Sigmoid colon (tissue), 7 donors: ENCODE data around the gene TEC. TPM values are rescaled to one million over a fixed set of nuclear protein-coding genes. Genes with fewer than 3 reads are reported as not detected.

Source experiments
- DNase-seq: peaks from one replicate; pipeline ENCODE4 v3.0.0-alpha.2; 2019
- H3K27ac ChIP-seq, 4 donors: fragments of 200-600 bp; sonication (generic); one replicate each; pipeline ENCODE4 v1.5.1; 2016 to 2019; ENCODE audit warnings: mild to moderate bottlenecking in 1 of 4
- H3K27me3 ChIP-seq, 3 donors: fragments of 200-600 bp; sonication (generic); one replicate each; pipeline ENCODE4 v1.5.1; 2019; ENCODE audit warnings: mild to moderate bottlenecking in 1 of 3
- H3K36me3 ChIP-seq, 4 donors: fragments of 200-600 bp; sonication (generic); one replicate each; pipeline ENCODE4 v1.5.1; 2016 to 2019
- H3K4me1 ChIP-seq, 4 donors: fragments of 200-600 bp; sonication (generic); one replicate each; pipeline ENCODE4 v1.5.1; 2017 to 2019
- H3K4me3 ChIP-seq, 4 donors: fragments of 200-600 bp; sonication (generic); one replicate each; pipeline ENCODE4 v1.5.1; 2017 to 2019; ENCODE audit warnings: mild to moderate bottlenecking in 2 of 4, moderate library complexity in 1 of 4
- H3K9me3 ChIP-seq, 4 donors: fragments of 200-600 bp in 3 of 4; sonication (generic) in 3 of 4; one replicate each; pipeline versions ENCODE4 v1.5.1 to v1.6.1; 2013 to 2019
- CTCF ChIP-seq, 4 experiments: fragments of 450-650 bp in 3 of 4; fragments of 200-600 bp in 1 of 4; IDR thresholded peaks; one replicate each; pipeline ENCODE4 v1.5.1; 2016 to 2019; ENCODE audit warnings: antibody characterized with exemption in 4 of 4, mild to moderate bottlenecking in 3 of 4, moderate library complexity in 2 of 4
- EP300 ChIP-seq, 4 donors: sonication (generic); formaldehyde crosslinking; IDR thresholded peaks; one replicate each; pipeline ENCODE4 v1.6.1; 2017; ENCODE audit warnings: antibody characterized with exemption in 4 of 4
- POLR2A ChIP-seq, 2 donors: fragments of 450-650 bp; IDR thresholded peaks; one replicate each; pipeline ENCODE4 v1.6.1; 2016; ENCODE audit warnings: antibody characterized with exemption in 2 of 2, mild to moderate bottlenecking in 2 of 2, moderate library complexity in 2 of 2
- POLR2AphosphoS5 ChIP-seq, 4 donors: sonication (generic); formaldehyde crosslinking; IDR thresholded peaks; one replicate each; pipeline ENCODE4 v1.6.1; 2017; ENCODE audit warnings: antibody characterized with exemption in 4 of 4
- WGBS, 2 donors: extraction: QIAGEN DNeasy Blood & Tissue Kit; methylation state at CpG; one replicate each; pipeline ENCODE4 v1.1.7; 2013; 5-methylcytosine and 5-hydroxymethylcytosine counted together
- intact Hi-C: fragments of 100-400 bp; cut with DNase I; formaldehyde crosslinking; loops from one replicate; pipeline ENCODE4 v1.15.1; 2023
- polyA plus RNA-seq, 3 donors: library from polyadenylated mRNA; stranded (reverse); fragments of 200-250 nt; gene quantifications; one replicate each; pipeline ENCODE4 v1.2.3, GENCODE V29; 2013
- total RNA-seq, 4 donors: library from RNA; depleted of rRNA; stranded (reverse); fragments of >200 nt; gene quantifications; one replicate each; pipeline ENCODE4 v1.1.0, GENCODE V29; 2016
- donor health status: healthy with polysubstance abuse.
- donor health status: Bipolar disorder and iron deficiency.
- donor health status: healthy.

Gene TEC
- total and polyA plus RNA-seq, 7 donors: 1.1 to 5.3 (median 2.0) TPM

- H3K4me3 ChIP-seq: no peak overlapping the region
- TF ChIP-seq CTCF (IDR thresholded peaks at IDR 0.05) (peak in 1 of 4 experiments; percentile 8), POLR2A (IDR thresholded peaks at IDR 0.05) (no peak)
Observed at GRCh38 chr4:48109413-48110263, 160.0 kb downstream of the TEC start.

GRCh38 chr4:48108309-48109073 lies 161.1 kb downstream of the TEC start:
- no peaks in the 10 kb centered on the region for H3K9me3 ChIP-seq
- TF ChIP-seq CTCF (IDR thresholded peaks at IDR 0.05) (no peak), EP300 (IDR thresholded peaks at IDR 0.05) (no peak), POLR2AphosphoS5 (IDR thresholded peaks at IDR 0.05) (no peak), POLR2A (IDR thresholded peaks at IDR 0.05) (no peak)
- no peaks in the 10 kb centered on the region for H3K36me3 ChIP-seq
- H3K4me3 ChIP-seq: no peak overlapping the region
- no peaks in the 10 kb centered on the region for H3K4me1 ChIP-seq
- H3K27ac ChIP-seq: no peak overlapping the region
- H3K27me3 ChIP-seq: no peaks in the 10 kb centered on the region
- no peak for DNase-seq
- WGBS, 2 donors: 96 to 98% methylated on average over 2 of the region's 2 CpGs
- intact Hi-C loops: no loop called here

More at GRCh38 chr4:48109413-48110263, 160.0 kb downstream of the TEC start:
- no peaks in the 10 kb centered on the region for H3K36me3 ChIP-seq
- no peaks in the 10 kb centered on the region for H3K9me3 ChIP-seq
- H3K27ac ChIP-seq: no peak overlapping the region
- WGBS, 2 donors: 57 to 67% methylated on average over 5 of the region's 5 CpGs
- no peak for DNase-seq
- intact Hi-C loops: no loop called here
- H3K27me3 ChIP-seq: no peaks in the 10 kb centered on the region
- no peaks in the 10 kb centered on the region for H3K4me1 ChIP-seq

- H3K36me3 ChIP-seq: no peaks in the 10 kb centered on the region
- DNase-seq: no peak
- no peaks in the 10 kb centered on the region for H3K27me3 ChIP-seq
- H3K4me1 ChIP-seq: no peaks in the 10 kb centered on the region
- no peak for TF ChIP-seq EP300 (IDR thresholded peaks at IDR 0.05)
- no peak for TF ChIP-seq POLR2A (IDR thresholded peaks at IDR 0.05)
- TF ChIP-seq CTCF (IDR thresholded peaks at IDR 0.05): no peak
- TF ChIP-seq POLR2AphosphoS5 (IDR thresholded peaks at IDR 0.05): no peak
- no peak overlapping the region for H3K27ac ChIP-seq
- H3K4me3 ChIP-seq: no peak overlapping the region
- 96 to 97% methylated on average over 1 of the region's 1 CpG for WGBS, 2 donors
- no peaks in the 10 kb centered on the region for H3K9me3 ChIP-seq
- intact Hi-C loops: no loop called here
Observed at GRCh38 chr4:48105230-48105629, 164.4 kb downstream of the TEC start.

DNA sequence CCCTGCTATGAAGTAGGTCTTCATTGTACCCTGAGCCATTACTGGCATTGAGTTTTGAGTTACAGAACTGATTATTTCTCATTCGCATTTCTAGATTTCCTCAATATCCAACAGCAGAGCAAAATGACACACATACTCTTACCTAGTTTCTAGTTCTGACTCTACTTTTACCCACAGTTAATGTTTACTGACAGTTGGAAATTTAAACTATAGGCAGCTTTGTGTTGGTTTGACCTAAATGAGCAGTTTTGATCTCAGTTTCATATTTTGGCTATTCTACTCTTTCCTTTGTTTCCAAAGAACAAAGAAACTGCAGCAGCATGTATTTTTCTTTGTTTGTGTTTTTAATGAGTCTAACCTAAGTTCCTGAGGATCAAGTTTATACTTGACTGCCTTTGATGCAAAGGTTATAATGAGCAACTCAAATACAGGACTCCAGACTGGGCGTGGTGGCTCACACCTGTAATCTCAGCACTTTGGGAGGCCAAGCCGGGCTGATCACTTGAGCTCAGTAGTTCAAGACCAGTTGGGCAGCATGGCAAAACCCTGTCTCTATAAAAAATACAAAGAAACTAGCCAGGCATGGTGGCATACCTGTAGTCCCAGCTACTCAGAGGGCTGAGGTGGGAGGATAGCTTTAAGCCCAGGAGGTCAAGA lies 166.0 kb downstream of the TEC start:
- TF ChIP-seq EP300 (IDR thresholded peaks at IDR 0.05): no peak
- TF ChIP-seq CTCF (IDR thresholded peaks at IDR 0.05): no peak
- TF ChIP-seq POLR2A (IDR thresholded peaks at IDR 0.05): no peak
- Histone ChIP-seq H3K27ac (no peak overlapping the region), H3K36me3 (no peaks in the 10 kb centered on the region), H3K27me3 (no peaks in the 10 kb centered on the region), H3K4me3 (no peak overlapping the region), H3K9me3 (no peaks in the 10 kb centered on the region), H3K4me1 (no peaks in the 10 kb centered on the region)
- DNase-seq: no peak
- WGBS, 2 donors: 67 to 89% methylated on average over 3 of the region's 3 CpGs
- intact Hi-C loops: no loop called here
